HG02885 (cell line): ENCODE data around the gene PCMTD2.

Source experiments
- ATAC-seq: cut with Tn5 transposase; IDR thresholded peaks from one replicate; pipeline ENCODE4 v1.9.1; 2021; ENCODE audit warnings: mild to moderate bottlenecking; ENCODE audit not compliant: unreplicated experiment, poor library complexity

Gene PCMTD2

DNA sequence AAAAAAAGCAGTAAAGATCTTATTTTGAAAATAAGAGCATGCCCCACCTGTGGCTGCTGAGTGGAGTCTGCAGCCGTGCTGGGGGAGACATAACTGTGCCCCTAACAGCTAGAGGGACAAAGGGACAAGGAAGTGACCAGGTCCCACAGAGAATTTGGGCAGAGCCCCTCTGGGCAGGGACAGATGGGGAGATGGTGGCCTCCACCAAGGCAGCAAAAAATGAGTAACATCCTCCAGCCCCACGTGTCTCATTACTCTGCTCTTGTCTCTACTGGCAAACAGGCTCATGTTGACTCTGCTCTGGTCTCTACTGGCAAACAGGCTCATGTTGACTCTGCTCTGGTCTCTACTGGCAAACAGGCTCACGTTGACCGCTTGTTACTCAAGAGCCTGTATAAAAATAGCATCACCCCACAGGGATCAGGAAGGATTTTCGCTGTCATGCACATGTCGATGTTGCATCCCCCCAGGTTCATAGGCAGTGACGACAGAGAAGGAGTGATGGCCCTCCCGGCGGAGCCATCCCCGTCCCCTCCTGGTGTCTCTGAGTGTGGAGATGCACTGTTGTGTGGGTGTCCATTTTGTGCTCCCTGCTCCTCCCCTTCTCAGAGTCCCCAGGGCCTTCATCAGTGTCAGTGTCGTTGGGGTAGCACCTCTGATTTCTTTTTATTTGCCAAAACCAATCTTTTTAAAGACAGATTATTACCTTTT is 17.3 kb upstream of the PCMTD2 start:
- no peak for ATAC-seq

DNA sequence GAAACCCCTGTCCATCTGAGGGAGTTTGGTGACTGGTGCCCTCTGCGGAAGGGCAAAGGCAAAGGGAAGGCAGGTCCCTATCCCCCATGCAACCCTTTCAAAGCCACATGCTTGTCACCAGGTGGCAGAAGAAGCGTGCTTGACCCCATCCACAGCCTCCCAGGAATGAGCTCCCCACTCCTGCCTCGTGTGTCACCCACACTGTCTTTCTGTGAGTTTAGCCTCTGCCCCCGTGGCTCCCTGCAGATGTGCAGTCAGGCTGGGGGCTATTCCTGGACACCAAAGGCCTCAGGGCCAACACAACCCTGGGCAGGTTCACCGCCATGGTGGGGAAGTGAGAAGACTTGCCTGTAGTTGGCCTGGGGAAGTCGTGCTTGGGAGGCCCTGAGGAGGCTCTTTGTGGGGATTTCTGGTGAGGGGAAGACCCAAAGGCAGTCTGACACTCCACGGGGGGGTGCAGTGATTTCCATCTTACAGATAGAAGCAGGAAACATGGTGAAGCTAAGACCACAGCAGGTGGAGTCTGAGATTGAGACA is 16.6 kb upstream of the PCMTD2 start:
- no peak for ATAC-seq

DNA sequence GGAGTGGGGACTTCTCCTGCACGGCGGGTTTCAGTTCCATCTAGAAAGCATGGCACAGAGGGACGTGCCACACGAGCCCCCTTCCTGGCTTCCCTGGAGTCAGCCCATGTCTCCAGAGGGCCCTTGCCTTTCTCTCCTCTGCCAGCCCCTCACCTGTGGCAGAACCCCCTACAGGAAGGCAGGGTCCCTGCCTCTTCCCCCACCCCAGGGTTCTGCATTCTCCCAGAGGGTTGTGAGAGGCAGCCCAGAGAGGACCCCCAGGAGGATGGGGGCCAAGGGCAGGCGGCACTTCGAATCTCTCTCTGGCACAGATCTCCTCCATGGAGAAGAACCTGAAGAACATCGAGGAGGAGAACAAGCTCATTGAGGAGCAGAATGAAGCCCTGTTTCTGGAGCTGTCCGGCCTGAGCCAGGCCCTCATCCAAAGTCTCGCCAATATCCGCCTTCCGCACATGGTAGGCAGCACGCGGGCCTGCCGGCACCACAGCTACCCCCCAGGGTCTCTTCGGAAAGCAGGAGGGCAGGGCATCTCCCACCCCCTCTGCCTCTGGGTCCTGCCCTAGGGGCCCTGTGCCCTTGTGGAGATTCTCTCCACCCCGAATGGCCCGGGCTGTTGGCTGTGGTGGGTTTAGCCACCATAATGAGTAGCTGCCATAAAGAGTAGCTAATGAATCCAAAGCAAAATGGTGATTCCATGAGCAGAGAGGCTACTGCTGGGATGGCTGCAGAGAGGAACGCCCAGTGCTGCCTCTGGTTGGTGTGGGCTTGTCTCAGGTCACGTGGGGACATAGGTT is 15.9 kb upstream of the PCMTD2 start:
- no peak for ATAC-seq

DNA sequence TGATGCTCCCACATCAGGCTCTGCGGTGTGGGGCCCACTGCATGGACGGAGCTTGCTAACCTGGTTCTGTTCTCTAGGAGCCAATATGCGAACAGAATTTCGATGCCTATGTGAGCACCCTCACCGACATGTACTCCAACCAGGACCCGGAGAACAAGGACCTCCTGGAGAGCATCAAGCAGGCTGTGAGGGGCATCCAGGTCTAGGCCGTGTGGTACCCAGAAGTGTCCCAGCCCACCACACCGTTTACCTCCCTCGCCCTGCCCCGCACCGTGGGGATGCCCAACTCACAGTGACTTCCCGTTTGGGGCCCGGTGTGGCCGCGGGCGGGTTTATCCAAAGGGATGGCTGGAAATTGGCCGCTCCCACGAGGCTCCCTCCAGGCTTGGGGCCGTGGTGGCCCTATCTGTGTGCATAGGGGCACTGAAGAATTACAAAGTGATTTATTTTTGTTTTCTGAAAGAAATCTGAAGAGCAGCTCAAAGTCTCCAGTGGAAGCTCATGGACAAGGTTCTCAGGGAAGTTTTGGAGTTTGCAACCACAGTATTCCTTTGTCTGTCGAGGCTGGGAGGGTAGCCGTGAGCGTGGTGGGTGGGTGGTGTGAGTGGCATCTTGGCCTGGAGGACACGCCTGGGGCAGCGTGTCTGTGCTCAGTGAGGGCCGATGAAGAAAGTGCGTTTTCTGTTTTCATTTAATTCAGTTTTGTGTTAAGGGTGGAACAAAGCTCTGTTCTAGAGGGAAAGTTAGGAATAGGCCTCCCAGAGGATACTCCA is 15.1 kb upstream of the PCMTD2 start:
- ATAC-seq: no peak

DNA sequence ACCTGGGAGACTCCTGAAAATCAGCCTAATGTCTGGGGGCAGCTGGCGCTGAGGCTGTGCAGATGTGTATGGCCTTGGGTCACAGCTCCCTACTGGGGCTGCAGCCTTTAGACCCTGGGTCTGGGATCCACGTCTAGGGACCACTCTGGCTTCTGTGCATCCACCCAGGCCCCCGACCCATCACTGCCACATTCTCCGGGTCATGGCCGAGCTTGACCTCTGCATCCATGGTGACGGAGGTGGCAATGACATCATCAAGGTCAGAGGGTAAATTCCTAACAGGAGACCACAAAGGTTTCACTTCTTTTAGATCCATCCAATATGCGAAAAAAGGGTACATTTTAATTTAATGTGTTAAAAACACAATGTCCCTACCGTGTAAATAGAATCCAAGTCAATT is 14.5 kb upstream of the PCMTD2 start:
- ATAC-seq: no peak

DNA sequence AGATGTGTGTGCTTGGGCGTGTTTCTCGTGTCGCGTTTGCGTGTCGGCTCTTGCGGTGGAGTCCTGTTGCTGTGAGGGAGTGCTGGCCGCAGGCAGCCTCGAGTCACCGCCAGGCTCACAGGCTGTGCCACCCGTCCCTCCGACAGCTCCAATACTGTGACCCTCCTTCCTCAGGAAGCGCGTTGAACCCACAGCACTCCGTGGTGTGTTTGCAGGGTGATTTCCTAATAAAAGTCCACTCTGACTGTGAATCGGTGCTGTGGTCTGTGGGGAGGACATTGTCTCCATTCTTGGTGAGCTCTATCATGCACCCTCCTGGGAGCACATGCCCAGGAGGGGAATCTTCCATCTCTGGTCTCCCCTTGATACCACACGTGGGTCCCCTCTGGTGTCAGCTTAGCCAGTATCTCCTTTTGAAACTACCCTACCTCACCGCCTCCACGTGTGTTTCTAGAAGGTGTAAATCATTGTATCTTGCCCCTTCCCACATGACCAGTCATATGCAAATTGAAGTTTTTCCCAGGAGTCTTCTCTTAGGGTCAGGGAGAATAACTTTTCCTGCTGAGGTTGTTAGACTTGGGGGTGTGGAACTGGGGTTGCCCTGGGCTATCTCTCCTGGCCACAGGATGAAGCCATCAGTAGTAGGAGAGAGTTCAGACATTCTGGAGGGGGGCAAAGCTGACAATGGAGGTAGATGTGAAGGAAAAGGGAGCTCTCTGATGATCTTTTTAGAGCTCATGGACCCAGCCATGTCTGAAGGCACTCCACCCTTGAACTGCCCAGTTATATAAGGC is 13.3 kb upstream of the PCMTD2 start:
- ATAC-seq: no peak

DNA sequence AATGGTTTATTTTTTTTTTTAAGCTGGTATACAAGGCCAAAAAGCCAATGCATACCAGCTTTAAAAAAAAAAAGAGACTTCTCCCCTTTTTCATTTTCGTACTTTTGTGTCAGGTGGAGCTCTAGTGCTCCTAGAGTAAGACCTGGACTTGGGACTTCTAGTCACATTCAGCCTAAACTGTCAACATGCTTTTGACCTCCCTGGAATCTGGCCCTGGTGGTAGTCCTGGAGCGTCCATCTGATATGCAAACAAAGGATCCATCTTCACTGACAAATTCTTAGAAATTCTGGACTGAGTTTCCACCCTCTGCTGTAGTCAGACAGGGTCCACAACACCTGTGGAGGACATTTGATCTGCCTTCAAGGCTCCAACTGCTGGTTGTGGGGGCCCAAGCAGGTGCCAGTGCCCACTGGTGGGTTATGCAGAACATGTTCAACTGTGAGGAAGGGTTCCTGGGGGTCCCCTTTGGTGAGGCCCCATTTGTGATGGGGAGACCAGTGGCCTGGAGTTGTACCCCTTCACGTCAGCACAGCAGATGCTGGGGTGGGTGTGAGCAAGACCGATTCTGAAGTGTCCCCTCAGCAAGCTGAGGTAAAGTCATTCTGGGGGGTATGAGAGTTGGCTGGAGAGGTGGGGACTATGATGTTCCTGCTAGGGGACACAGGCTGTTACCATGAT is 12.6 kb upstream of the PCMTD2 start:
- no peak for ATAC-seq

DNA sequence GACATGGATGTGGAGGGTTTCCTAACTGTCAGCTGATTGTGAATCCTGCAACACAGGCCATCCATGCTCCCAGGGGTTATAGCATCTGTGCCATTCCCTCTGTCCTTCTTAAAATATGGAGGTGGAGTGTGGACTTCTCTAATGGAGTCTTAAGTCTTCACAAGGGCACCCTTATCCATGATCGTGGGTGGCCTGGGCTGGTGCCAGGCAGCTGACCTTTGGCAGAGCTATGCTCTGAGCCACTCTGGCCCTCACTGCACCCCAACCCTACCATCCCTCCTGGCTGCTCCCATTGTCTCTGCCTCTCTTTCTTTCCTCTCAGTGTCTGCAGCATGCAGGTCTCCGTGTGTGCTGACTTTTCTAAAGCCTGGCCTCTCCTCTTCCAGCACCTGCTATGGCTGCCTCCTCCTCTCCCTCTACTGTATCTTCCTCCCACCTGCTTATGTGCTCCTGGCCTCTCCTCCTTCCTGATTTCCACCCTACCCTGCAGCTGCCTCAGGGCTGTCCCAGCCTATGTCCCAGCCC is 11.2 kb upstream of the PCMTD2 start:
- no peak for ATAC-seq

DNA sequence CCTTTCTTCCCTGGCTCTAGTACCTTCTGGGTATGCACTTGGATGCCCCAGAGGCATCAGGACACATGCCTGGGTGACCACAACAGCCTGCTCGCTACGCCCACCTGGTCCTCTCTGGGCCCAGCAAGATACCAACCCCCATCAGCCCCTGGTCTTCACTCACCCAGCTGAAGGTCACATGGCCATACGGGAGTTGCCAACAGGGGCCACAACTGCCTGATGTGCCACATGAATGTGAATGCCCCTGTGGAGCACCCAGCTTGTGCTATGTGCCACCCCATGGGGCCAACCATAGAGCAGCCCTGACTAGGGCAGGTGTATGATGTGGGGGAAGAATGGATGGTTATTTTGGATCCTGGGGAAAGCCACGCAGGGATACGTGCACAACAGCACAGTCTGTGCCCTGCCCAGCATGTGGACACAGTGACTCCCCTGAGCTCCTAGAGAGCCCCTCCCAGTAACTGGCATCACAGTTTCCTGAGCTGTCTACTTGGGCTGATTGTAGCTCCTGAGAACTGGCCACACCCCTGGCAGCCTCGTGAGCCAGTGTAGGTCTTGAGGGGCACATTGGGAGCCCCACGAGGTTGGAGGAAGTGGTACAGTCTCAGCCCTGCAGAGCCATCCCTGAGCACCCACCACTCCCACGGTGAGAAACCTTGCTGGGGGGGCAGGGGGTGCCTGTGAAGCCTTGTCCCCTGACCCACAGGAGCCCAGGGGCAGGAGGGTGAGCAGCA is 10.5 kb upstream of the PCMTD2 start:
- ATAC-seq: no peak

DNA sequence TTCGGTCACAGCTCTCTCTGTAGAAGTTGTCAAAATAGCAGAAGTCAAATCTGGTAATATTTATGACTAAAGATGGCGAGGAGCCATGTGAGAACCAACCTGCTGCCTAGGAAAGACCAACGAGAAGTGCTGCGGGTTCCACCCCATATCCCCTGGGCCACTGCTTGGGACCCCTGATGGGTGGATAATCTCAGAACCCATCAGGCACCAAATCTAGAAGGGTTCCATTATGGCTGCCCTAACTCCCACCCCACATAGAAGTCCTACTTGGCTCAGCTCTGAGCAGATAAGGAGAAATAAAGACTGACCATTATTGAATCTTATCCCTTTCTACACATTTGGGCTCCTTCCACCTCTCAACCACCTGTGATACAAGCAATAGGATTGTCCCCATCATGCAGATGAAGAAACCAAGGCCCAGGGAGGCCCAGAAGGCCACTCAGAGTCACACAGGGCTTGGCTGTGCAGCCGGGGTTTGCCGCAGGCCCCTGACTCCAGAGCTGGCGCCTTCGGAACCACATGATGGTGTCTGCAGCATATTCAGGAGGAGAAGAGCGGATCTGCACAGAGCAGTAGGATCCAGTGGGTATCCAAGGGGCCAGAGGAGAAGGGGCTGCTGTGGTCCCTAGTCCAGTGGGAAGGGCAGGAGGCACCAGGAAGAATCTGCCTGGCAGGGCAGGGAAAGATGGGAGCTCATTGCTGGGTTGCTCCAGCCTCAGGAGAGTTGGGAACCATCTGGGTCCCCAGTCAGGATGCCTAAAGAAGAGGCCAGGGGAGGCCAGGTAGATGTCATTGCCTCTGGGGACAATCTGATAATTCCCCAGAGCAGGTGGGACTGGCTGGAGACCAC is 9.6 kb upstream of the PCMTD2 start:
- ATAC-seq: no peak

DNA sequence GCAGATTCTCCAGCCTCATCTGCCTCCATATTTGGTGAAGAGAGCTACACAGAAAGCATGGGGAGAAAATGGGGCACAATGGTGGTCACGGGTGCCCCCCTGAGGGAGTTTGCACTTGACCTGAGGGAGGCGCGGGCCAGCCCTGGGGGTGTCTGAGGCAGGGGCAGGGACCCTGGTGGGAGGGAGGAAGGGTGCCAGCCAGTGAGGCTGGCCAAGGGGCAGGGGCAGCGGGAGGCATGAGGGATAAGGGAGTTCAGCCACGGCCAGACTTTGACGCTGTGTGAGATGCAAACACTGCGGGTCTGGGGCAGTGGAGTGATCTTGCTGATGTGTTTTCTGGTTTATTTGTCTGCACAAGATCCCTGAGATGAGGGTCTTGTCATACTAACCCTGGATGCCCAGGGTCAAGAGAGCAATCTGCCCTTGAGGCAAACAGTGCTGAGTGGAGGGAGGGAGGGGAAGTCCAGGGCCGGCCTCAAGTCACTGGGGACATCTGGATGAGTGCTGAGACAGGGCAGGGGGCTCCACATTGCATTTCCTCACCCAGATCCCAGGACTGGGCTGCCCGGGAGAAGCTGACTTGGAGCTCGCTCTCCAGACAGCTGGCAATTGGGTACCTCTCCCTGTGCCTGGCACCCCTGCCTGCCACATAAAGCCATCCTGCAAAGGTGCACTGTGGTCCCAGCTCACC is 8.8 kb upstream of the PCMTD2 start:
- ATAC-seq: no peak

DNA sequence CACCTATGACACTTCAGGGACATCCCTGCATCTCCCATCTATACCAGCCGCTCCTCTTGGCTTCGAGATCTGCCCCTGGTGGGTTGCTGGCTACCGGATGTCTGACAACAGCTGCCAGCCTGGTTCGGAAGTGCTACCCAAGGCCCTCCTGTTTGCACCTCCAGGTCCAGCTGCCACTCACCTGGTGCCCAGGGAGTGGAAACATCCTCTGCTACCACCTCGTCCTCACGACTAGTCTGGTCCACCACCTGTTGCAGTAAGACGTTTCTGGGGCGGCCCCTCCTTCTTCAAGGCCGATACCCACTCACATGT is 8.3 kb upstream of the PCMTD2 start:
- ATAC-seq: no peak

DNA sequence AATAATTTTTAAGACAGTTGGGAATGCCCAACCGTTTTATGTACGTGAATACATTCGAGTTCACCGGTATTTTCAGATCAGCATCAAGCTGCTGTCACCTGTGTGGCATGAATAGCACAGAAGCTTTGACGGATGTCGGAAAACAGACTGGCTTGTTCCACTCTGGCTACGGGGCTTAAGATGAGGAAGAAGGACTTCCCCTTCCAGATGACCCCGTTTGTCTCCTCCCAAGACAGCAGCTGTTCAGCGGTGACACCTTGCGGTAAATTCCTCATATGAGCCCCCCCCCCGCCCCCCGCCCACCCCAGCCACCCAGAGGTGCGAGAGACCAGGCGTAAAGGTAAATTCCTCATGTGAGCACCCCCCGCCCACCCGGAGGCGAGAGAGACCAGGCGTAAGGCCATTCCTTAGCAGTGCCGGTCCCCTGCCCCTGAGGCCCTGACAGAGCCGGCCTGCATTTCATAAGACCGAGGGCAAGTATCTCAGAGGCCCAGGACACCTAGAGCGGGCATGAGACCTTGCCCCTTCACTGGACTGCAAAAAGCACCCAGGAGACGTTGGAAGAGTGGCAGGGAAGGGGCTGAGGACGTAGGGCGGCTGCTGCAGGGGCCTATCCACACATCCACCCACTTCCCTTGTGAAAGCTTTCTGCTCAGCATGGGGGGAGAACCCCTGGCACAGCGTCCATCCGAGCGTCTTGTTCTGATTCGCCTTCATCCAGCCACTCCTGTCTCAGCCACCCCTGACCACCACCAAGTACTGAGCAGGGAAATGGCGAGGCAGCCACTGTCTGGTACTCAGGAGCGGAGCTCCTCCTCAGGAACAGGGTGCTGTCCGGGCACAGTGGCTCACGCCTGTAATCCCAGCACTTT is 7.3 kb upstream of the PCMTD2 start:
- ATAC-seq: no peak

DNA sequence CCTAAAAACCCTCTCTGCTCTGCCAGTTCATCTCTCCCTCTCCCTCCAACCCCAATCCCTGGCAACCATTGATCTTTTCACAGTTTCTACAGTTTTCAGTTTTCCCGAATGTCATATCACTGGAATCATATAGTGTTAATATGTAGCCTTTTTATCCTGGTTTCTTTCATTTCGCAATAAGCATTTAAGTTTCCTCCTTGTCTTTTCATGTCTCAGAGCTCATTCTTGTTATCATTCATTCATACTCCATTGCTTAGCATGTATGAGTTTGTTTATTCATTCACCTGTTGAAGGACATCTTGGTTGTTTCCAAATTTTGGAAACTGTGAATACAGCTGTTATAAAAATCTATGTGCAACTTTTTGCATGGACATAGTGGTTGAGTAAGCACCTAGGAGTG is 5.5 kb upstream of the PCMTD2 start:
- no peak for ATAC-seq

DNA sequence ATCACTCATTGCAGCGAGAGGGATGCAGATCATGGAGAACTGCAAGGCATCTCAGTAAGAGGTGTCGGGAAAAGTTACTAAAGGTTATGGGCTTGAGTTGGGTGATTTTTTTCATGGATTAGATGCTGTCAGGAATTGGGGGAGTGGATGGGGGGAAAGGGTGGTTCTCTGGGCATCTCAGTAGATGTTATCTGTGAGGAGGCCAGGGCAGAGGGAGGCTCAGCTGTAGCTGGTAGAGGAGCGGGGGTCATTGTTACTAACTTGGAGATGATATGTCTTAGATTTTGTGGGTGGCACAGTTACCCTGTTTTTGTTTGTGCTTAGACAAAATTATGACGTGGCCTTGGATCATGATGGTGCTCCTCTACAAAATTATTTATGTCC is 2.6 kb upstream of the PCMTD2 start:
- ATAC-seq: no peak

DNA sequence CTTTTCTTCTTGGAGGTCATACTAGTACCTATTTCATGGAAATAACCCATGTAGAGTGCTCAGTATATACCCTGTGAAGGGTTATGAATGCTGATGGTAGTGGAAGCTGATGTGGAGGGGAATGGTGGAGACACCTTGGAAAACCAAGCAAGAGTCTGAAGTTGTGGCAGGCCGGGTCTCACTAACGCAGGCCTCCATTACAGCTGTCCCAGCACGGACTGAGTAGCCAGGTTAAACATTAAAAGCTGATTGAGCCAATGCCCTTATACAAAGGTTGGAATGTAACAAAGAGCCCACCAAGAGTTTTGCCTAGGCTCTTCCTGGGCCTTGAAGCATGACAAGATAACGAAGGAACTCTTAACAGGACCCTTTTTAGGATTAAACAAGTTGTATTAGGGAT is 2.1 kb upstream of the PCMTD2 start:
- ATAC-seq: no peak

DNA sequence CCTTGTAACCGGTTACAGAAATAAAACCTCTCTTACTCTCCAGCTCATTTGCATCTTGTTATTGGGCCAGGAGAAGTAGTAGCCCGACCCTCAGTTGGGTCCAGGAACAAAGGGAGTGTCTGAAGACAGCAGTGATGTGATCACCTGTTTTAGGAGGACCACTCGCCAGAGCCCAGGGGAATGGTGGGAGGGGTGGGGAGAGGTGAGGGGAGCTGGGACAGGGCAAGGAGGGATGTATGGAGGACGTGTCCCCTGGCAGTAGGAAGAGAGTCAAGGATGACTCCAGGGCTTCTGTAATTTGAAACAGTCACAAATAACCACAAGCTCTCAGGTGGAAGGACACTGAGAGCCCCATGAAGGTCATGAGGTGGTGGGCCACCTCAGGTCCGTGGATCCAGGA is 1.4 kb upstream of the PCMTD2 start:
- ATAC-seq: no peak
